Osteocyte (in vitro differentiated cells): ENCODE data around the gene TRMT10A. TPM values are rescaled to one million over a fixed set of nuclear protein-coding genes. Genes with fewer than 3 reads are reported as not detected.

ENCODE experiments used
- DNase-seq: peaks from one replicate; pipeline ENCODE4 v3.0.0; 2021; ENCODE audit warnings: mixed read lengths; ENCODE audit not compliant: unreplicated experiment; ENCODE audit errors: extremely low spot score
- H3K27ac Mint-ChIP-seq: one replicate; pipeline ENCODE4 v1.8.0; 2021; ENCODE audit warnings: mild to moderate bottlenecking, mixed read lengths; ENCODE audit not compliant: unreplicated experiment
- H3K27me3 Mint-ChIP-seq: one replicate; pipeline ENCODE4 v1.8.0; 2021; ENCODE audit warnings: mixed read lengths; ENCODE audit not compliant: unreplicated experiment
- H3K36me3 Mint-ChIP-seq: one replicate; pipeline ENCODE4 v1.8.0; 2021; ENCODE audit warnings: mixed read lengths; ENCODE audit not compliant: unreplicated experiment
- H3K4me1 Mint-ChIP-seq: one replicate; pipeline ENCODE4 v1.8.0; 2021; ENCODE audit warnings: mixed read lengths; ENCODE audit not compliant: unreplicated experiment
- H3K4me3 Mint-ChIP-seq: one replicate; pipeline ENCODE4 v1.8.0; 2021; ENCODE audit warnings: mild to moderate bottlenecking, moderate library complexity, mixed read lengths; ENCODE audit not compliant: unreplicated experiment
- H3K9me3 Mint-ChIP-seq: one replicate; pipeline ENCODE4 v1.8.0; 2021; ENCODE audit warnings: mixed read lengths; ENCODE audit not compliant: unreplicated experiment
- CTCF ChIP-seq: fragments of 200-600 bp; sonication (generic); IDR thresholded peaks from 2 replicates; pipeline ENCODE4 v1.5.0; 2021; ENCODE audit warnings: antibody characterized with exemption, mild to moderate bottlenecking, moderate library complexity
- total RNA-seq: library from RNA; stranded (reverse); gene quantifications from 2 replicates; pipeline ENCODE4 v1.2.1, GENCODE V29; 2021

TRMT10A gene
- total RNA-seq, 1 donor from 2014 or later, result 6.3 TPM

- Mint-ChIP-seq H3K36me3 (no peaks in the 10 kb centered on the region), H3K27me3 (peaks cover 37% of the 10 kb centered on the region), H3K4me3 (peak overlapping the region; percentile 49), H3K9me3 (no peaks in the 10 kb centered on the region), H3K4me1 (peaks cover 17% of the 10 kb centered on the region), H3K27ac (no peak overlapping the region)
- no peak for DNase-seq
- no peak for TF ChIP-seq CTCF
These were observed 1.1 kb upstream of the TRMT10A start for GRCh38 chr4:99564921-99565320.

- Mint-ChIP-seq H3K36me3 (peaks cover 3% of the 10 kb centered on the region), H3K4me1 (no peaks in the 10 kb centered on the region), H3K9me3 (no peaks in the 10 kb centered on the region), H3K27me3 (no peaks in the 10 kb centered on the region), H3K4me3 (no peak overlapping the region), H3K27ac (no peak overlapping the region)
- TF ChIP-seq CTCF, result no peak
- no peak for DNase-seq
These were observed 11.0 kb downstream of the TRMT10A start for GRCh38 chr4:99552872-99553271.

GRCh38 chr4:99540277-99540939 lies 23.4 kb downstream of the TRMT10A start:
- no peak overlapping the region for H3K4me3 Mint-ChIP-seq

GRCh38 chr4:99537674-99538073 lies 26.2 kb downstream of the TRMT10A start:
- Mint-ChIP-seq H3K4me3 (no peak overlapping the region), H3K27me3 (peaks cover 8% of the 10 kb centered on the region), H3K27ac (no peak overlapping the region), H3K36me3 (no peaks in the 10 kb centered on the region), H3K4me1 (peaks cover 36% of the 10 kb centered on the region), H3K9me3 (no peaks in the 10 kb centered on the region)
- no peak for DNase-seq
- TF ChIP-seq CTCF, result no peak

More at GRCh38 chr4:99540277-99540939, 23.4 kb downstream of the TRMT10A start:
- Mint-ChIP-seq H3K9me3 (peaks cover 14% of the 10 kb centered on the region), H3K27ac (peak overlapping the region; percentile 63), H3K27me3 (no peaks in the 10 kb centered on the region), H3K4me1 (peaks cover 33% of the 10 kb centered on the region), H3K36me3 (peaks cover 1% of the 10 kb centered on the region)
- no peak for TF ChIP-seq CTCF
- no peak for DNase-seq

GRCh38 chr4:99536848-99537247 lies 27.0 kb downstream of the TRMT10A start:
- H3K9me3 Mint-ChIP-seq, result no peaks in the 10 kb centered on the region
- no peak for TF ChIP-seq CTCF

More at GRCh38 chr4:99536848-99537247, 27.0 kb downstream of the TRMT10A start:
- peaks cover 36% of the 10 kb centered on the region for H3K4me1 Mint-ChIP-seq
- no peak for DNase-seq
- H3K27ac Mint-ChIP-seq, result peak overlapping the region; percentile 2
- no peaks in the 10 kb centered on the region for H3K36me3 Mint-ChIP-seq
- H3K4me3 Mint-ChIP-seq, result no peak overlapping the region
- H3K27me3 Mint-ChIP-seq, result peaks cover 9% of the 10 kb centered on the region
